ENCODE data around the gene STK32B. TPM values are rescaled to one million over a fixed set of nuclear protein-coding genes. Genes with fewer than 3 reads are reported as not detected.

The STK32B gene
- total RNA-seq = 2.4 and 17.7 TPM in 2 replicates

DNA sequence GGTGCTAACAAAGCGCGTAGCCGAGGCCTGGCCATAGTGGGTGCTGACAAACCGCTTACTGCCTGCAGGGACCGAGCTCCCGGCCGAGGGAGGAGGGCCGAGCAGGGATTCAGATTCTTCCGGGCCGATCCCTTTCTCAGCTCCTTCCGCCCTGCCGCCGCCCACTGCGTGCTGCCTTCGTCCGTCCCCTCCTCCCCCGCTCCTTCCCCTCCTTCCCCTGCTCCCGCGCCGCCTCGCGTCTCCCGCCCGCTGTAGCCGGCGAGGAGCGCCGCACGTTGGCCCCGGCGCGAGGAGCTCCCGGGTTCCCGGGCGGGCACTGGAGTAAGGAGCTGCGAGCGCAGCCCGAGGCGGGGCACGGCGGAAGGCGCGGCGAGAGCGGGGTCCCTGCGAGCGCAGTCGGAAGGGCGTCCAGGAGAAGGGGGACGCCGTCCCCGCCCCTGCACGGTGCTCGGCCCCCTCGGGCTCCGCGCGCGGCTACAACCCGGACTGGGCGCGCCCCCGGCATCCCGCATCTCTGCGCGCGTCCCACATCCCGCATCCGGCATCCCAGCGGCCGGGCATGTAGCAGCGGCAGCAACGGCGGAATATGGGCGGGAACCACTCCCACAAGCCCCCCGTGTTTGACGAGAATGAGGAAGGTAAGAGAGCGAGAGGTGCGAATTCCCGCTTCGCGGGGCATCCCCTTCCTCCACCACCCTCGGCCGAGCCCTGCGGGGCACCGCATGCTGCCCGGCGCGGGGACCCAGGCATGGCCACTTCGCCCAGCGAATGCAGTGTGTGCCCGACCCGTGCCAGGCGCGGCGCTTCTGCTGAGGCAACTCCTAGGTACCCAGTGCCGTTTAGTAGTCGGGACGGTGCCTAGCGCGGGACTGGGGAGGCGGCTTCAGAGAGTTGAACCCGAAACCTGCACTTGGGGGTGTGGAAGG, at the start of gene STK32B:
Gene STK32B, plus strand, starts transcription at position 203 of the 926 bp plus-strand sequence.

DNA sequence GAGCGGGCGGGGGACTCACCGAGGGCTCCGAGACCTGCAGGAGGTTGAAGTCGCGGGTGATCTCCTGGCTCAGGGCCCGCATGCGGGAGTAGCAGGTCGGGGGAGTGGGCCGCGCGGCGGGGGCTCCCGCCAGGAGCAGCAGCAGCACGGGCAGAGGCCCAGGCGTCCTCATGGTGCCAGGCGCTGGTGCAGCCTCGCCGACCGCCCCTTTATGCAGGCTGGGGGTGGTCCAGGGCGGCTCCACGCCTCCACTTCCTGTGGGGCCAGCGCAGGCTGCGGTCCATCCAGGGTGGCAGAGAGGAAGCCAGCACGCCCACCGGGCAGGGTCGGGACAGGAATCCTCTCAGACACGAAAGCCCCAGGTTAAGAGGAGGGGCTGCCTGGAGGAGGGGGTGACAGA, 32.0 kb upstream of the STK32B start, which contains the start of gene CYTL1:
Gene CYTL1, minus strand, starts transcription at position 185 of the 400 bp plus-strand sequence. Its CDS starts 13 bp downstream, at position 172.

Small RNAs within 50 kb of the gene (small RNA-seq; reads per million reads assigned to genes)
- not detected for gene RF00019

Other genes starting within 250 kb of the STK32B start
- gene MSX1, start 191.8 kb upstream of the STK32B start, total RNA-seq = 23.1 and 25.8 TPM in 2 replicates
- 12.8 TPM in 1 of 2 replicates, not detected in the other for gene CYTL1, start 32.0 kb upstream of the STK32B start, total RNA-seq